Liver (tissue), 9 donors: ENCODE results near the gene CCNC. TPM values are rescaled to one million over a fixed set of nuclear protein-coding genes. Genes with fewer than 3 reads are reported as not detected.

Experiments
- DNase-seq: peaks from one replicate; pipeline ENCODE4 v3.0.0-alpha.2; 2017; ENCODE audit warnings: low spot score
- H3K27ac ChIP-seq, 2 donors: one replicate each; pipeline ENCODE4 v1.7.0; 2013; ENCODE audit warnings: inconsistent platforms in 2 of 2, low read length in 2 of 2, control low read depth in 1 of 2, low read depth in 1 of 2, mild to moderate bottlenecking in 1 of 2
- H3K27me3 ChIP-seq, 4 donors: one replicate each; pipeline versions ENCODE4 v1.6.1 to v1.7.0; 2013; ENCODE audit warnings: low read length in 3 of 4, inconsistent platforms in 1 of 4, mild to moderate bottlenecking in 1 of 4, moderate library complexity in 1 of 4; ENCODE audit not compliant: control insufficient read depth in 4 of 4, insufficient read depth in 4 of 4
- H3K36me3 ChIP-seq, 4 donors: one replicate each; pipeline versions ENCODE4 v1.6.1 to v1.7.0; 2013; ENCODE audit warnings: low read length in 3 of 4, mild to moderate bottlenecking in 3 of 4, low read depth in 1 of 4, moderate library complexity in 1 of 4; ENCODE audit not compliant: control insufficient read depth in 4 of 4, insufficient read depth in 3 of 4
- H3K4me1 ChIP-seq, 4 donors: one replicate each; pipeline versions ENCODE4 v1.6.1 to v1.7.0; 2013; ENCODE audit warnings: low read length in 3 of 4, mild to moderate bottlenecking in 3 of 4, moderate library complexity in 1 of 4; ENCODE audit not compliant: control insufficient read depth in 4 of 4, insufficient read depth in 4 of 4
- H3K4me3 ChIP-seq, 3 donors: one replicate each; pipeline versions ENCODE4 v1.6.1 to v1.7.0; 2013; ENCODE audit warnings: low read length in 3 of 3, control low read depth in 1 of 3, low read depth in 1 of 3, mild to moderate bottlenecking in 1 of 3
- H3K9ac ChIP-seq, 2 donors: one replicate each; pipeline ENCODE4 v1.7.0; 2013; ENCODE audit warnings: low read length in 2 of 2, mild to moderate bottlenecking in 2 of 2, moderate library complexity in 2 of 2, control low read depth in 1 of 2, low read depth in 1 of 2
- H3K9me3 ChIP-seq, 4 donors: one replicate each; pipeline versions ENCODE4 v1.6.1 to v1.7.0; 2013; ENCODE audit warnings: low read length in 3 of 4; ENCODE audit not compliant: control insufficient read depth in 4 of 4
- EGR1 ChIP-seq, 2 donors: IDR thresholded peaks; 2 replicates each; pipeline ENCODE4 v1.6.1; 2016 to 2018; ENCODE audit warnings: antibody characterized with exemption in 2 of 2, low read depth in 2 of 2
- FOXA1 ChIP-seq: IDR thresholded peaks from 2 replicates; pipeline ENCODE4 v1.6.1; 2016; ENCODE audit warnings: antibody characterized with exemption
- FOXA2 ChIP-seq: IDR thresholded peaks from 2 replicates; pipeline ENCODE4 v1.6.1; 2016; ENCODE audit warnings: antibody characterized with exemption
- GABPA ChIP-seq, 2 donors: IDR thresholded peaks in 1 of 2; conservative IDR thresholded peaks in 1 of 2; 2 replicates each; pipeline ENCODE4 v1.6.1; 2016; ENCODE audit warnings: antibody characterized with exemption in 2 of 2, mild to moderate bottlenecking in 1 of 2, moderate library complexity in 1 of 2
- HNF4A ChIP-seq, 2 donors: conservative IDR thresholded peaks; 2 replicates each; pipeline ENCODE4 v1.6.1; 2016; ENCODE audit warnings: antibody characterized with exemption in 2 of 2, mild to moderate bottlenecking in 2 of 2
- HNF4G ChIP-seq: IDR thresholded peaks from 2 replicates; pipeline ENCODE4 v1.6.1; 2016; ENCODE audit warnings: antibody characterized with exemption
- JUND ChIP-seq, 2 donors: IDR thresholded peaks; 2 replicates each; pipeline ENCODE4 v1.6.1; 2016; ENCODE audit warnings: antibody characterized with exemption in 2 of 2
- NR2F2 ChIP-seq: IDR thresholded peaks from 2 replicates; pipeline ENCODE4 v1.6.1; 2016; ENCODE audit warnings: antibody characterized with exemption
- RAD21 ChIP-seq, 2 donors: IDR thresholded peaks; 2 replicates each; pipeline ENCODE4 v1.6.1; 2016; ENCODE audit warnings: antibody characterized with exemption in 2 of 2, mild to moderate bottlenecking in 2 of 2
- RXRA ChIP-seq, 2 donors: IDR thresholded peaks; 2 replicates each; pipeline ENCODE4 v1.6.1; 2017 to 2018; ENCODE audit warnings: antibody characterized with exemption in 2 of 2, mild to moderate bottlenecking in 1 of 2
- SP1 ChIP-seq: IDR thresholded peaks from 2 replicates; pipeline ENCODE4 v1.6.1; 2018; ENCODE audit warnings: antibody characterized with exemption, mild to moderate bottlenecking
- TAF1 ChIP-seq: conservative IDR thresholded peaks from 2 replicates; pipeline ENCODE4 v1.6.1; 2016; ENCODE audit warnings: antibody characterized with exemption, mild to moderate bottlenecking
- YY1 ChIP-seq: IDR thresholded peaks from 2 replicates; pipeline ENCODE4 v1.6.1; 2016; ENCODE audit warnings: antibody characterized with exemption, mild to moderate bottlenecking
- WGBS: extraction: QIAGEN DNeasy Blood & Tissue Kit; methylation state at CpG from one replicate; pipeline ENCODE4 v1.1.7; 2013; 5-methylcytosine and 5-hydroxymethylcytosine counted together
- polyA plus RNA-seq, 2 donors: library from polyadenylated mRNA; stranded (reverse) in 1 of 2; unstranded in 1 of 2; fragments of 200-250 nt in 1 of 2; fragments of >200 nt in 1 of 2; fragmentation: Nextera tagmentation in 1 of 2; extraction: Ambion mirVana in 1 of 2; gene quantifications; one replicate each; pipeline versions ENCODE4 v1.2.1 to v1.2.3, GENCODE V29; 2013 to 2015
- total RNA-seq, 2 donors: library from RNA; depleted of rRNA; stranded (reverse); fragments of >200 nt; gene quantifications; one replicate each; pipeline ENCODE4 v1.2.3, GENCODE V29; 2014
- TF ChIP-seq, protein P1 (sequence below): IDR thresholded peaks from 2 replicates; pipeline ENCODE4 v1.6.1; 2016; ENCODE audit warnings: antibody characterized with exemption
- TF ChIP-seq, protein P2 (sequence below): IDR thresholded peaks from 2 replicates; pipeline ENCODE4 v1.6.1; 2016; ENCODE audit warnings: antibody characterized with exemption
- TF ChIP-seq, protein P3 (sequence below): fragments of 150-350 bp; IDR thresholded peaks from 2 replicates; pipeline ENCODE4 v1.5.1; 2017; ENCODE audit warnings: improper control_type of control experiment, low read depth, low read length; ENCODE audit not compliant: missing input control
- TF ChIP-seq, protein P4 (sequence below): IDR thresholded peaks from 2 replicates; pipeline ENCODE4 v1.6.1; 2016; ENCODE audit warnings: antibody characterized with exemption
- donor health status: healthy.
- donor health status: healthy.
- donor health status: healthy.
- donor health status: healthy.
- donor health status: healthy.

Gene CCNC
- total and polyA plus RNA-seq, 4 donors: 32.9 to 80.7 (median 47.8) TPM

DNA sequence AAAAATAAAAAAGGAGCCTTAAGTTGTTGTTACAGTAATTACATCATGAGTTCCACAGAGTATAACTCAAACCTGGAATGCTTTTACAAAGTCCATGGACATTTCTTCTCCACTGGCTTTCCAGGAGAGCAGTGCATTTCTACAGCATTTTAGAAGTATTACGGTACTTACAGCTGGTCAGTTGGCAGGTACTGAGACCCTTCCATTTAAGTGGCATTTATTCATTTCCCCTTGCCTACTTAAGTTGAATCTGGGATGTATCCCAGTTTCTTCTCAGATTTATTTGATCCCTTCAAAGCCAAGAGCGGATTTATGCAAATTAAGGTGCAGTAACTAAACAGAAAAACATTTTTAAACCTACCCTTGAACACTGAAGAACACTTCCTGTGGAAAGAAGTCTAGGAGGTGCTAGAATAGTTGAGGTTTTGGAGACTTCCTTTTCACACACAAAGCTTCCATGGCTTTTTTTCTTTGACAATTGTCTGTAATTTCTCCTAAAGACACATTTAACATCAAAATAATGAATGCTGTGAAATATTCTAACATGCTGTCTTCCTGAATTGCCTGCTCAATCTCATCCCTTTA lies 41.5 kb upstream of the CCNC start:
- no peaks in the 10 kb centered on the region for H3K9me3 ChIP-seq
- H3K9ac ChIP-seq: no peak overlapping the region
- H3K27ac ChIP-seq: no peak overlapping the region
- peaks cover 21 to 47% (median 33%) of the 10 kb centered on the region in 4 donors for H3K27me3 ChIP-seq
- WGBS: 18% methylated on average over 2 of the region's 2 CpGs
- TF ChIP-seq RXRA (IDR thresholded peaks at IDR 0.05) (no peak), GABPA (IDR thresholded peaks at IDR 0.05 in 1 of 2, conservative IDR thresholded peaks at IDR 0.05 in 1 of 2) (no peak), JUND (IDR thresholded peaks at IDR 0.05) (no peak), FOXA1 (no peak), TAF1 (no peak), YY1 (no peak), RAD21 (IDR thresholded peaks at IDR 0.05) (no peak), EGR1 (IDR thresholded peaks at IDR 0.05; ENCODE audit: low read depth in 2 of 2) (no peak), FOXA2 (no peak)
- TF ChIP-seq, protein P1, sequence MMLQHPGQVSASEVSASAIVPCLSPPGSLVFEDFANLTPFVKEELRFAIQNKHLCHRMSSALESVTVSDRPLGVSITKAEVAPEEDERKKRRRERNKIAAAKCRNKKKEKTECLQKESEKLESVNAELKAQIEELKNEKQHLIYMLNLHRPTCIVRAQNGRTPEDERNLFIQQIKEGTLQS: no peak
- TF ChIP-seq, protein P2, sequence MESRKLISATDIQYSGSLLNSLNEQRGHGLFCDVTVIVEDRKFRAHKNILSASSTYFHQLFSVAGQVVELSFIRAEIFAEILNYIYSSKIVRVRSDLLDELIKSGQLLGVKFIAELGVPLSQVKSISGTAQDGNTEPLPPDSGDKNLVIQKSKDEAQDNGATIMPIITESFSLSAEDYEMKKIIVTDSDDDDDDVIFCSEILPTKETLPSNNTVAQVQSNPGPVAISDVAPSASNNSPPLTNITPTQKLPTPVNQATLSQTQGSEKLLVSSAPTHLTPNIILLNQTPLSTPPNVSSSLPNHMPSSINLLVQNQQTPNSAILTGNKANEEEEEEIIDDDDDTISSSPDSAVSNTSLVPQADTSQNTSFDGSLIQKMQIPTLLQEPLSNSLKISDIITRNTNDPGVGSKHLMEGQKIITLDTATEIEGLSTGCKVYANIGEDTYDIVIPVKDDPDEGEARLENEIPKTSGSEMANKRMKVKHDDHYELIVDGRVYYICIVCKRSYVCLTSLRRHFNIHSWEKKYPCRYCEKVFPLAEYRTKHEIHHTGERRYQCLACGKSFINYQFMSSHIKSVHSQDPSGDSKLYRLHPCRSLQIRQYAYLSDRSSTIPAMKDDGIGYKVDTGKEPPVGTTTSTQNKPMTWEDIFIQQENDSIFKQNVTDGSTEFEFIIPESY: no peak
- TF ChIP-seq, protein P3, sequence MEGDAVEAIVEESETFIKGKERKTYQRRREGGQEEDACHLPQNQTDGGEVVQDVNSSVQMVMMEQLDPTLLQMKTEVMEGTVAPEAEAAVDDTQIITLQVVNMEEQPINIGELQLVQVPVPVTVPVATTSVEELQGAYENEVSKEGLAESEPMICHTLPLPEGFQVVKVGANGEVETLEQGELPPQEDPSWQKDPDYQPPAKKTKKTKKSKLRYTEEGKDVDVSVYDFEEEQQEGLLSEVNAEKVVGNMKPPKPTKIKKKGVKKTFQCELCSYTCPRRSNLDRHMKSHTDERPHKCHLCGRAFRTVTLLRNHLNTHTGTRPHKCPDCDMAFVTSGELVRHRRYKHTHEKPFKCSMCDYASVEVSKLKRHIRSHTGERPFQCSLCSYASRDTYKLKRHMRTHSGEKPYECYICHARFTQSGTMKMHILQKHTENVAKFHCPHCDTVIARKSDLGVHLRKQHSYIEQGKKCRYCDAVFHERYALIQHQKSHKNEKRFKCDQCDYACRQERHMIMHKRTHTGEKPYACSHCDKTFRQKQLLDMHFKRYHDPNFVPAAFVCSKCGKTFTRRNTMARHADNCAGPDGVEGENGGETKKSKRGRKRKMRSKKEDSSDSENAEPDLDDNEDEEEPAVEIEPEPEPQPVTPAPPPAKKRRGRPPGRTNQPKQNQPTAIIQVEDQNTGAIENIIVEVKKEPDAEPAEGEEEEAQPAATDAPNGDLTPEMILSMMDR: no peak
- no peak overlapping the region for H3K4me3 ChIP-seq
- H3K4me1 ChIP-seq: peaks cover 12 to 26% (median 16%) of the 10 kb centered on the region in 4 donors
- H3K36me3 ChIP-seq: no peaks in the 10 kb centered on the region
- no peak for DNase-seq

DNA sequence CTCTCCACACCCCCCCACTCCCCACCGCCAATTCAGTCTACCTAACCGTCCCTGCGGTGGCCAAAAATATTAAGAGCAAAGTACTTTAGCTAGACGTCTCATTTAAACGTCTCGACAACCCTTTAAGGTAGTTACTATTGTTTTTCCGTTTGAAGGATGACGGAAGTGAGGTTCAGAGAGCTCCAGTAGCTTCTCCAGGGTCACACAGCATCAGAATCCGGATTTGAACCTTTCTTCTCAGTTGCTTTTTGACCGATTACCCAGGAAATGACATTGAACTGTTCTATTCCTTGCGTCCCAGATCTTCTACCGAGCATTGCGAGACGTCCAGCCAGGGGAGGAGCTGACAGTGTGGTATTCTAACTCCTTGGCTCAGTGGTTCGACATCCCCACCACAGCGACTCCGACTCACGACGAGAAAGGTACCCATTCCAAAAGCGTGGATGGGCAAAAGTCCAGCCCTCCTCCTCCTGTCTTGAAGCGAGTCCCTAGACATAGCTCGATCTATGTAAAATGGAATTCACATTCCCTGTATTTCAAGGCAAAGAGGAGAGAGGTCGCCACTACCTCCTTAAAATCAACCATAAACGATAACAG lies 40.5 kb upstream of the CCNC start:
- TF ChIP-seq TAF1 (no peak), HNF4A (conservative IDR thresholded peaks at IDR 0.05) (no peak), RXRA (IDR thresholded peaks at IDR 0.05) (no peak), JUND (IDR thresholded peaks at IDR 0.05) (no peak), SP1 (no peak), FOXA2 (no peak), NR2F2 (no peak), RAD21 (IDR thresholded peaks at IDR 0.05) (no peak), FOXA1 (no peak), EGR1 (IDR thresholded peaks at IDR 0.05; ENCODE audit: low read depth in 2 of 2) (no peak), HNF4G (no peak)
- TF ChIP-seq, protein P3: no peak
- TF ChIP-seq, protein P2: no peak
- TF ChIP-seq, protein P4, sequence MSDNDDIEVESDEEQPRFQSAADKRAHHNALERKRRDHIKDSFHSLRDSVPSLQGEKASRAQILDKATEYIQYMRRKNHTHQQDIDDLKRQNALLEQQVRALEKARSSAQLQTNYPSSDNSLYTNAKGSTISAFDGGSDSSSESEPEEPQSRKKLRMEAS: no peak
- no peaks in the 10 kb centered on the region for H3K9me3 ChIP-seq
- no peaks in the 10 kb centered on the region for H3K36me3 ChIP-seq
- H3K27me3 ChIP-seq: peaks cover 20 to 48% (median 32%) of the 10 kb centered on the region in 4 donors
- no peak for DNase-seq
- WGBS: 10% methylated on average over 24 of the region's 24 CpGs
- H3K9ac ChIP-seq: no peak overlapping the region
- no peak overlapping the region for H3K27ac ChIP-seq
- H3K4me1 ChIP-seq: peaks cover 9 to 25% (median 14%) of the 10 kb centered on the region in 4 donors
- H3K4me3 ChIP-seq: no peak overlapping the region
